MG63 (cell line): ENCODE results near the gene FAR2. TPM values are rescaled to one million over a fixed set of nuclear protein-coding genes. Genes with fewer than 3 reads are reported as not detected.
A peak's percentile ranks its signal among the peaks of the same experiment; 100 is the strongest.
"Not testable (repeated sequence)": the region's sequence is repeated elsewhere in the genome, so short reads cannot be mapped to it uniquely, and the experiment has no call there.

Experiments used
- DNase-seq: peaks from one replicate; pipeline ENCODE4 v3.0.0-alpha.2; 2020
- H3K27me3 ChIP-seq: fragments of 250-450 bp; sonication (Bioruptor Pico); 2 replicates; pipeline ENCODE4 v1.5.1; 2020; ENCODE audit warnings: mild to moderate bottlenecking, moderate library complexity
- H3K36me3 ChIP-seq: fragments of 250-450 bp; sonication (Bioruptor Pico); 2 replicates; pipeline ENCODE4 v1.5.1; 2020; ENCODE audit warnings: mild to moderate bottlenecking, moderate library complexity
- H3K4me3 ChIP-seq: fragments of 250-450 bp; sonication (Bioruptor Pico); 2 replicates; pipeline ENCODE4 v1.5.1; 2020; ENCODE audit warnings: mild to moderate bottlenecking, moderate library complexity
- H3K9me3 ChIP-seq: fragments of 250-450 bp; sonication (Bioruptor Pico); 2 replicates; pipeline ENCODE4 v1.5.1; 2020; ENCODE audit warnings: mild to moderate bottlenecking, moderate library complexity
- total RNA-seq: library from RNA; depleted of rRNA; stranded (reverse); fragments of >200 nt; shearing (Covaris generic); gene quantifications from 2 replicates; pipeline ENCODE4 v1.2.3, GENCODE V29; 2014; ENCODE audit warnings: low replicate concordance

The FAR2 gene
- total RNA-seq, 1 experiment from 2014 or later: 19.5 TPM

DNA sequence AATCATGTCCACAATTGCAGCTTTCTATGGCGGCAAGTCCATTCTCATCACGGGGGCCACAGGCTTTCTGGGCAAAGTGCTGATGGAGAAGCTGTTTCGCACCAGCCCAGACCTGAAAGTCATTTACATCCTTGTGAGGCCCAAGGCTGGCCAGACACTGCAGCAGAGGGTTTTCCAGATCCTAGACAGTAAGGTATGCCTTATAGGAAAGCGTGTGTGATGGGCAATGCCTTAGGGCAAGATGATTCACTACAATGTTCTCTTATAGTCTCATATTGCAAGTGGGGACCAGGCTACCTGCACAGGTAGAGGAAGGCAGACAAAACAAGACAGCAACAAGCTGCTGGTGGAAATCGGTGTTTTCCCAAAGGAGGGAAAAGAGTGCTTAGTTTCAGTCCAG is 121.4 kb downstream of the FAR2 start:
- Histone ChIP-seq H3K9me3 (no peaks in the 10 kb centered on the region), H3K27me3 (no peaks in the 10 kb centered on the region), H3K36me3 (peaks cover 16% of the 10 kb centered on the region), H3K4me3 (no peak overlapping the region)
- DNase-seq: no peak

- no peak for DNase-seq
- H3K27me3 ChIP-seq: no peaks in the 10 kb centered on the region
- no peak overlapping the region for H3K4me3 ChIP-seq
- peaks cover 25% of the 10 kb centered on the region for H3K36me3 ChIP-seq
- H3K9me3 ChIP-seq: no peaks in the 10 kb centered on the region
Observed at GRCh38 chr12:29273178-29273843, 124.2 kb downstream of the FAR2 start.

- Histone ChIP-seq H3K36me3 (peaks cover 29% of the 10 kb centered on the region), H3K27me3 (no peaks in the 10 kb centered on the region), H3K9me3 (no peaks in the 10 kb centered on the region), H3K4me3 (no peak overlapping the region)
- DNase-seq: no peak
Observed at GRCh38 chr12:29275834-29276233, 126.8 kb downstream of the FAR2 start.

GRCh38 chr12:29277231-29277630 is 128.2 kb downstream of the FAR2 start:
- Histone ChIP-seq H3K27me3 (no peaks in the 10 kb centered on the region), H3K36me3 (peaks cover 24% of the 10 kb centered on the region), H3K4me3 (no peak overlapping the region), H3K9me3 (no peaks in the 10 kb centered on the region)
- no peak for DNase-seq

GRCh38 chr12:29278673-29279420 is 129.8 kb downstream of the FAR2 start:
- peak; percentile 12 for DNase-seq
- Histone ChIP-seq H3K36me3 (peaks cover 14% of the 10 kb centered on the region), H3K27me3 (no peaks in the 10 kb centered on the region), H3K4me3 (no peak overlapping the region), H3K9me3 (no peaks in the 10 kb centered on the region)

DNA sequence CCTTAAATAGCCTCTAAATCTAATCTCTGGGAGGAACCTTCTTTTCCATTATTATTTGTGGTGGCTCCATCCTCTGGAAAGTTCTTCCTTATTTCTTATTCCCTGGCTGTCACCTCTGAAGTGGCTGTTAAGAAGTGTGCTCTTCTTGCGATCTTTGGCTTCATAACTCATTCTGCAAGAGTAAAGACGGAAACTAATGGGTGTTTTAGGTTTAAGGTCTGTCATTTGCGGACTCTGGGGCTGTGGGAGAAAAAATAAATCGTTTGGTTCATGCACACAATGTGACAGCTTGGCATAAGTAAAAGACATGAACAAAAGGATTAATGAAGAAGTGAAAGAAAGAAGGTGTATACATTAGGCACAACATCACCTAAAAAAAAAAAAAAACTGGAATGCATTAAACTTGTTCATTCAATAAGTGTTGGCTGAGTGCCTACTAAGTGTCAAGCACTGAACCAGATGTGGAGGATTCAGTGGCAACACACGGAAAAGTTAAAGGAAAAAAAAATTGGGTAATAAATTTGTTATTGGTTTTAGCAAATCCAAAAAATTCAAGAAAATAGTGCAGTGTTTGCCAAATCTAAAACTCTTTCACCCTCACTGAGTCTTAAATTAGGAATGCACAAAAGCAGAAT is 132.4 kb downstream of the FAR2 start:
- H3K9me3 ChIP-seq: no peaks in the 10 kb centered on the region
- H3K36me3 ChIP-seq: peaks cover 7% of the 10 kb centered on the region
- no peak for DNase-seq
- no peaks in the 10 kb centered on the region for H3K27me3 ChIP-seq
- no peak overlapping the region for H3K4me3 ChIP-seq

- Histone ChIP-seq H3K9me3 (no peaks in the 10 kb centered on the region), H3K4me3 (no peak overlapping the region), H3K36me3 (peaks cover 6% of the 10 kb centered on the region), H3K27me3 (no peaks in the 10 kb centered on the region)
- no peak for DNase-seq
Observed at GRCh38 chr12:29282031-29282816, 133.1 kb downstream of the FAR2 start.

- DNase-seq: no peak
- H3K9me3 ChIP-seq: peaks cover 2% of the 10 kb centered on the region; the same call in 1 of the 2 replicates
- H3K4me3 ChIP-seq: no peak overlapping the region
- no peaks in the 10 kb centered on the region for H3K27me3 ChIP-seq
- peaks cover 13% of the 10 kb centered on the region for H3K36me3 ChIP-seq
Observed at GRCh38 chr12:29283969-29284700, 135.1 kb downstream of the FAR2 start.

DNA sequence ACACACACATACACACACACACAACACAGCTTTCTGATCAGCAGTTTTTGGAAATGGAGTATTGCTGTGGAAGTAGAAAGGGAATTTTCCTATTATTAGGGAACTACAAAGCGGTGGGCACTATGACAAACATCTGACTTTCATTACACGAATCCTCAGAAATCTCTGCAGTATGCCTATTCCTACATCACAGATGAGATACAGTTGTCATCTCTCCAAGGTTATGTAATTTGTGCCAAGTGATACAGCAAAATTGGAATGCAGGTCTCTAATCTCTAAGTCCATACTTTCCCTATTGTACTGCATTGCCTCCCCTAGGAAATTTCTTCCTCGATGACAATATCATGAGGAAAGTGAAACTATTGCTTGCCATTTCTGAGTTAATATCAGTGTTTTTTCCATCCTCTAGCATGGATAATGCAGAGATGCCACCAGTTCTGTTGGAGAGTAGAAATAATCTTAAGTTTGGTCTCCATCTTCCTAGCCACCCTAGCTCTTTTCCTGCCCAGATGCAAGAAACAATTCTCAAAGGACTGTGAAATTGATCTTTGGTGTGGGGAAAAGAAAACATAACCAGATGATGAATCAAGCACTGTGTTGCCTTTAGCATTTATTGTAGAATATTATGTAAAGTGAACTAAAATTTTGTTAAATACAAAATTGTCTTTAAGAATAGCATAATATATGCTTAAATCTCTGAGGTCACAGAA is 137.2 kb downstream of the FAR2 start:
- H3K27me3 ChIP-seq: no peaks in the 10 kb centered on the region
- H3K36me3 ChIP-seq: peaks cover 13% of the 10 kb centered on the region
- peaks cover 3% of the 10 kb centered on the region for H3K9me3 ChIP-seq
- no peak overlapping the region for H3K4me3 ChIP-seq
- DNase-seq: no peak

- DNase-seq: no peak
- Histone ChIP-seq H3K36me3 (peaks cover 13% of the 10 kb centered on the region), H3K27me3 (no peaks in the 10 kb centered on the region), H3K4me3 (no peak overlapping the region), H3K9me3 (peaks cover 3% of the 10 kb centered on the region)
Observed at GRCh38 chr12:29287622-29288021, 138.5 kb downstream of the FAR2 start.

DNA sequence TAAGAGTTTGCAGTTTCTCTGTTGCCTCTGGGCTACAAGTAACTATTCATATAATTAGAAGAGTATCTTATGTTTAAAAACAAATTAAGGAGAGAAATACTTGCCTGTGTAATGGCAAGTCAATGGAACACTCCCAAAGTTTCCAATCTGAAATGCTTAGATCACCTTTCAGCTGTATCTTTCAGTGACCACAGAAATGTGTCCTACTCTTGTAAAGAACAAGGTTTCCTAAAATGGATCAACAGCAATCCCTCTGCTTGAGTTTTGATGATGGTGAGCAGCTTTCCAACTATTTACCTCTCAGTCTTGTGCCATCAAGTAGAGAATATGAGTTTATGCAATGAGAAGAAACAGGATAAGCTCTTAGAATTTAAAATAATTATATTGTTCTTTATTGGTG is 139.0 kb downstream of the FAR2 start:
- H3K27me3 ChIP-seq: no peaks in the 10 kb centered on the region
- H3K36me3 ChIP-seq: peaks cover 13% of the 10 kb centered on the region
- no peak for DNase-seq
- no peak overlapping the region for H3K4me3 ChIP-seq
- H3K9me3 ChIP-seq: peaks cover 3% of the 10 kb centered on the region

DNA sequence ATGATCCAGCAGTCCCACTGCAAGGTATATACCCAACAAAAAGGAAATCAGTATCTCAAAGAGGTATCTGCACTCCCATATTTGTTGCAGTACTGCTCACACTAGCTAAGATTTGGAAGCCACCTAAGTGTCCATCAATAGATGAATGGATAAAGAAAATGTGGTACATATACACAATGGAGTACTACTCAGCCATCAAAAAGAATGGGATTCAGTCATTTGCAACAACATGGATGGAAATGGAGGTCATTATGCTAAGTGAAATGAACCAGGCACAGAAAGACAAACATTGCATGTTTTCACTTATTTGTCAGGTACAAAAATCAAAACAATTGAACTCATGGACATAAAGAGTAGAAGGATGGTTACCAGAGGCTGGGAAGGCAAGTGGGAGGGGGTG is 141.4 kb downstream of the FAR2 start:
- not testable (repeated sequence) for H3K4me3 ChIP-seq, H3K9me3 ChIP-seq, DNase-seq

DNA sequence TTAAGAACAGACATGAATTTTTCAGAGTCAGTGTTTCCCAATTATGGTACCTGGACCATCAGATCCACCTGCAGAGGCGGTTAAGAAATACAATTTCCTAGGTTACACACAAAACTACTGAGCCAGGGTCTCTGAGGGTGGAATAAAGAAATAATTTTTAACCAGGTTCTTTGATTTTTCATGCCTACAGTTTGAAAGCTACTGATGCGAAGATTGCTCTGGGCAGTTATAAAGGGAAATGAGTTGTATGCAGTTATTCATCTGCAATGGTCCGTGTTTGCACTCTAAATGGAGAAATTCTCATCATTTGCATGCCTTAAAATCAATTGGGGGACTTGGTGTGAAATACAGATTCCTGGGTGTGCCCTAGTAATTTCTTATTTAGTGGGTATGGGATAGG is 142.1 kb downstream of the FAR2 start:
- Histone ChIP-seq H3K27me3 (no peaks in the 10 kb centered on the region), H3K36me3 (peaks cover 13% of the 10 kb centered on the region), H3K9me3 (peaks cover 3% of the 10 kb centered on the region), H3K4me3 (no peak overlapping the region)
- DNase-seq: no peak

More for the DNA sequence above, 141.4 kb downstream of the FAR2 start:
- not testable (repeated sequence) for H3K27me3 ChIP-seq
- peaks cover 13% of the 10 kb centered on the region for H3K36me3 ChIP-seq

- Histone ChIP-seq H3K27me3 (no peaks in the 10 kb centered on the region), H3K36me3 (no peaks in the 10 kb centered on the region; the same call in none of the 2 replicates), H3K9me3 (no peaks in the 10 kb centered on the region), H3K4me3 (no peak overlapping the region)
- DNase-seq: no peak
Observed at GRCh38 chr12:29299633-29300032, 150.6 kb downstream of the FAR2 start.

DNA sequence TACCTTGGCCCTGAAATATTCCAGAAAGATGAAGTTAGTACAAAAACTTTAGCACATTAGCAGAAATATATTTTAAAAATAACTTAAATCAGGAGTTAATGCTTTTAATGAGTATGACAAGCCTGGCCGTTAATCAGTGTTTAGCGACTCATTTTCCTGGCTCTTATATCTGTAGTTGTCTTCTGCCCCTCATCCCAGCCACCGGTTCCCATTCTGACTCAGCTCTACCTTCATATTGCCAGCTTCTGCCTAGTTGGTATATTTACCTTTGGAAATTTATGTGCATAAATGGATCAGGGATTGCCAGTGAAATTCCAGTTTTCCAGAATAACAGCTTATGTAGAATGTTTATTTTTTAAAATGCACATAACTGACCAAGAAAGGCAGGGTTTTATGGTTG is 152.0 kb downstream of the FAR2 start:
- no peaks in the 10 kb centered on the region for H3K9me3 ChIP-seq
- DNase-seq: peak; percentile 53
- no peaks in the 10 kb centered on the region for H3K27me3 ChIP-seq
- H3K4me3 ChIP-seq: no peak overlapping the region
- no peaks in the 10 kb centered on the region; the same call in none of the 2 replicates for H3K36me3 ChIP-seq

DNA sequence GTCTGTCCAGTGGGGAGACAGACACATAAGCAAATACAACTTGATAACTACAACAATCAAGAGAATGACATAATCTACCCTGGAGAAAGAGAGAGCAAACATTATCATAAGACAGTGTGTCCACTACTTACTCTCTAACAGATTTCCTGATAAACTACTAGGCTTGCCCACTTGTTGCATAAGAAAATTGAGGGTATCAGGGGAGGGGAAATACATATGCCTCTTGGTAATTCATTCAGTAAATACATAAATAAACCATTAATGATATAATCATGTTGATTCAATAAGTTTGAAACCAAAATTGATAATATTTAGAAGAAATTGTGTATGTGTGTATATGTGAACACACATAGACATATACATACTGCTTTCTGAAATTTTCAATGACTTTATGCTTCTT is 155.3 kb downstream of the FAR2 start:
- Histone ChIP-seq H3K27me3 (no peaks in the 10 kb centered on the region), H3K9me3 (no peaks in the 10 kb centered on the region), H3K4me3 (no peak overlapping the region), H3K36me3 (peaks cover 3% of the 10 kb centered on the region)
- DNase-seq: no peak
